CD14-positive monocyte (primary cell): Measurements from ENCODE around the gene NEO1. TPM values are rescaled to one million over a fixed set of nuclear protein-coding genes. Genes with fewer than 3 reads are reported as not detected.

ENCODE experiments used
- DNase-seq, 3 donors: peaks; one replicate each; pipeline ENCODE4 v3.0.0-alpha.2; 2011 to 2022
- H2AFZ ChIP-seq: 2 replicates; pipeline ENCODE4 v1.6.0; 2012; ENCODE audit warnings: mild to moderate bottlenecking, low read depth, low read length, inconsistent platforms; ENCODE audit not compliant: insufficient read depth, poor library complexity, severe bottlenecking
- H3K27ac ChIP-seq, 2 donors: 1 replicate in 1 of 2; 2 replicates in 1 of 2; pipeline ENCODE4 v1.5.1; 2012 to 2013; ENCODE audit warnings: low read length in 2 of 2, control low read depth in 1 of 2, inconsistent platforms in 1 of 2, low read depth in 1 of 2, mild to moderate bottlenecking in 1 of 2
- H3K27me3 ChIP-seq, 2 donors: one replicate each; pipeline versions ENCODE4 v1.6.0 to v1.6.1; 2011 to 2013; ENCODE audit warnings: low read length in 2 of 2; ENCODE audit not compliant: control insufficient read depth in 2 of 2, insufficient read depth in 2 of 2
- H3K36me3 ChIP-seq, 2 donors: replicated peaks in 1 of 2; 1 replicate in 1 of 2; 2 replicates in 1 of 2; pipeline versions ENCODE4 v1.5.1 to v1.6.1; 2012 to 2013; ENCODE audit warnings: low read length in 2 of 2, control low read depth in 1 of 2, inconsistent platforms in 1 of 2, mild to moderate bottlenecking in 1 of 2; ENCODE audit not compliant: insufficient read depth in 2 of 2, control insufficient read depth in 1 of 2
- H3K4me1 ChIP-seq, 2 donors: 1 replicate in 1 of 2; 2 replicates in 1 of 2; pipeline versions ENCODE4 v1.5.1 to v1.6.1; 2012 to 2013; ENCODE audit warnings: low read length in 2 of 2, control low read depth in 1 of 2, inconsistent platforms in 1 of 2, mild to moderate bottlenecking in 1 of 2, moderate library complexity in 1 of 2; ENCODE audit not compliant: insufficient read depth in 2 of 2, control insufficient read depth in 1 of 2
- H3K4me2 ChIP-seq: replicated peaks from 2 replicates; pipeline ENCODE3; 2012; ENCODE audit warnings: low read length, moderate library complexity, mild to moderate bottlenecking; ENCODE audit not compliant: poor library complexity, severe bottlenecking; ENCODE audit errors: extremely low read depth
- H3K4me3 ChIP-seq, 3 experiments: fragments of 200-600 bp in 1 of 3; sonication (generic) in 1 of 3; replicated peaks in 1 of 3; 1 replicate in 2 of 3; 2 replicates in 1 of 3; pipeline ENCODE4 v1.5.1; 2011 to 2013; ENCODE audit warnings: low read length in 3 of 3, mild to moderate bottlenecking in 3 of 3, control low read depth in 2 of 3, low read depth in 2 of 3, inconsistent platforms in 1 of 3, moderate library complexity in 1 of 3
- H3K79me2 ChIP-seq: 2 replicates; pipeline ENCODE4 v1.6.0; 2012; ENCODE audit warnings: mild to moderate bottlenecking, control low read depth, inconsistent platforms, low read length, moderate library complexity; ENCODE audit not compliant: insufficient read depth
- H3K9ac ChIP-seq: 2 replicates; pipeline ENCODE4 v1.6.0; 2017; ENCODE audit warnings: low read length, mild to moderate bottlenecking; ENCODE audit not compliant: insufficient read depth, poor library complexity, severe bottlenecking
- H3K9me3 ChIP-seq, 2 donors: replicated peaks in 1 of 2; 1 replicate in 1 of 2; 2 replicates in 1 of 2; pipeline versions ENCODE4 v1.5.1 to v1.6.1; 2012 to 2013; ENCODE audit warnings: low read length in 2 of 2, control low read depth in 1 of 2; ENCODE audit not compliant: control insufficient read depth in 1 of 2, insufficient read depth in 1 of 2
- H4K20me1 ChIP-seq: 2 replicates; pipeline ENCODE4 v1.6.0; 2012; ENCODE audit warnings: mild to moderate bottlenecking, low read length, control low read depth, moderate library complexity; ENCODE audit not compliant: insufficient read depth
- H3K27ac Mint-ChIP-seq, 7 donors: one replicate each; pipeline ENCODE4 v1.8.0; 2020; ENCODE audit warnings: mild to moderate bottlenecking in 7 of 7, mixed read lengths in 7 of 7, moderate library complexity in 6 of 7, inconsistent platforms in 2 of 7
- H3K27me3 Mint-ChIP-seq, 3 donors: one replicate each; pipeline ENCODE4 v1.8.0; 2021 to 2022; ENCODE audit warnings: low read depth in 3 of 3, mild to moderate bottlenecking in 3 of 3, mixed read lengths in 3 of 3, moderate library complexity in 3 of 3, inconsistent platforms in 1 of 3
- H3K36me3 Mint-ChIP-seq, 2 donors: one replicate each; pipeline ENCODE4 v1.8.0; 2020; ENCODE audit warnings: mixed read lengths in 2 of 2, inconsistent platforms in 1 of 2, mild to moderate bottlenecking in 1 of 2
- H3K4me1 Mint-ChIP-seq: one replicate; pipeline ENCODE4 v1.8.0; 2020; ENCODE audit warnings: mild to moderate bottlenecking, mixed read lengths
- H3K4me3 Mint-ChIP-seq, 2 donors: one replicate each; pipeline ENCODE4 v1.8.0; 2020; ENCODE audit warnings: mild to moderate bottlenecking in 2 of 2, mixed read lengths in 2 of 2, moderate library complexity in 1 of 2
- H3K9me3 Mint-ChIP-seq, 7 donors: one replicate each; pipeline ENCODE4 v1.8.0; 2020 to 2022; ENCODE audit warnings: mixed read lengths in 7 of 7, mild to moderate bottlenecking in 6 of 7, moderate library complexity in 6 of 7, inconsistent platforms in 2 of 7
- WGBS: methylation state at CpG from one replicate; pipeline ENCODE4 v1.1.5; 2013; ENCODE audit warnings: missing lambda C conversion rate; ENCODE audit not compliant: insufficient coverage; 5-methylcytosine and 5-hydroxymethylcytosine counted together
- intact Hi-C, 2 donors: fragments of 100-400 bp; cut with micrococcal nuclease; formaldehyde crosslinking; loops; one replicate each; pipeline versions ENCODE4 v1.15.0 to v1.15.1; 2023
- polyA plus RNA-seq, 3 donors: library from polyadenylated mRNA; depleted of rRNA in 1 of 3; unstranded in 2 of 3; stranded (reverse) in 1 of 3; fragments of 300-500 nt in 2 of 3; fragments of >200 nt in 1 of 3; fragmentation: Illumina TruSeq in 2 of 3; gene quantifications; 1 replicate in 2 of 3; 2 replicates in 1 of 3; pipeline ENCODE4 v1.2.3, GENCODE V29; 2012 to 2021
- TF ChIP-seq, protein P1 (sequence below): fragments of 200-600 bp; IDR thresholded peaks from one replicate; pipeline ENCODE4 v1.8.0; 2022; ENCODE audit warnings: antibody characterized with exemption, mild to moderate bottlenecking

NEO1 gene
- polyA plus RNA-seq, 3 donors: 0.03 to 0.06 TPM; not detected in 1

DNA sequence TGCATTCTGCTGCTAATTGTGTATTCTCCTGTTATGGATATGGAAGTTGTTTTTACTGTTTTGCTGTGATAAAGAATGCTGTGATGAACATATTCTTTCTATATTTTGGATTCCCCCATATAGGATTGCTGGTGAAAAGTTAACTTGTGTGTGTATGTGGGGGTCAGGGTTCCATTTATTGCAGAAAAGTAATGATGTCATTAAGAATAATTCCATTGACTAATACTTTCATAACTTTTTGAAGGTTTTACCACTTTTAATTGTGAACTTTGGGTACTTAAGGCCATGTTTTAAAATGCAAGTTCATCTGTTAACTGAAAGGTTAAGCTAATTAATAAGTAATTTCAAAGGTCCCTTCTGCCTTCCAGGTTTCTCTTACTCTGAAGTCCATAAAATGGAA is 6.2 kb downstream of the NEO1 start:
- H3K27me3 Mint-ChIP-seq: peaks cover 4 to 41% (median 17%) of the 10 kb centered on the region in 3 donors
- no peak overlapping the region for H3K4me3 ChIP-seq
- no peaks in the 10 kb centered on the region for H4K20me1 ChIP-seq
- H3K27ac ChIP-seq: no peak overlapping the region
- no peaks in the 10 kb centered on the region for H3K79me2 ChIP-seq
- no peaks in the 10 kb centered on the region for H3K36me3 Mint-ChIP-seq
- no peak overlapping the region for H3K4me3 Mint-ChIP-seq
- no peaks in the 10 kb centered on the region for H3K36me3 ChIP-seq
- H2AFZ ChIP-seq: no peak overlapping the region
- H3K4me1 Mint-ChIP-seq: no peaks in the 10 kb centered on the region
- TF ChIP-seq, protein P1, sequence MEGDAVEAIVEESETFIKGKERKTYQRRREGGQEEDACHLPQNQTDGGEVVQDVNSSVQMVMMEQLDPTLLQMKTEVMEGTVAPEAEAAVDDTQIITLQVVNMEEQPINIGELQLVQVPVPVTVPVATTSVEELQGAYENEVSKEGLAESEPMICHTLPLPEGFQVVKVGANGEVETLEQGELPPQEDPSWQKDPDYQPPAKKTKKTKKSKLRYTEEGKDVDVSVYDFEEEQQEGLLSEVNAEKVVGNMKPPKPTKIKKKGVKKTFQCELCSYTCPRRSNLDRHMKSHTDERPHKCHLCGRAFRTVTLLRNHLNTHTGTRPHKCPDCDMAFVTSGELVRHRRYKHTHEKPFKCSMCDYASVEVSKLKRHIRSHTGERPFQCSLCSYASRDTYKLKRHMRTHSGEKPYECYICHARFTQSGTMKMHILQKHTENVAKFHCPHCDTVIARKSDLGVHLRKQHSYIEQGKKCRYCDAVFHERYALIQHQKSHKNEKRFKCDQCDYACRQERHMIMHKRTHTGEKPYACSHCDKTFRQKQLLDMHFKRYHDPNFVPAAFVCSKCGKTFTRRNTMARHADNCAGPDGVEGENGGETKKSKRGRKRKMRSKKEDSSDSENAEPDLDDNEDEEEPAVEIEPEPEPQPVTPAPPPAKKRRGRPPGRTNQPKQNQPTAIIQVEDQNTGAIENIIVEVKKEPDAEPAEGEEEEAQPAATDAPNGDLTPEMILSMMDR: no peak
- peaks cover 0 to 18% of the 10 kb centered on the region in 2 donors for H3K9me3 ChIP-seq
- intact Hi-C loops: no loop called here
- no peaks in the 10 kb centered on the region for H3K4me1 ChIP-seq
- peaks cover 0 to 3% (median 0%) of the 10 kb centered on the region in 7 donors for H3K9me3 Mint-ChIP-seq
- no peak overlapping the region for H3K9ac ChIP-seq
- H3K4me2 ChIP-seq: no peak overlapping the region
- H3K27me3 ChIP-seq: peaks cover 67 to 89% of the 10 kb centered on the region in 2 donors
- no peak overlapping the region for H3K27ac Mint-ChIP-seq
- no peak for DNase-seq

DNA sequence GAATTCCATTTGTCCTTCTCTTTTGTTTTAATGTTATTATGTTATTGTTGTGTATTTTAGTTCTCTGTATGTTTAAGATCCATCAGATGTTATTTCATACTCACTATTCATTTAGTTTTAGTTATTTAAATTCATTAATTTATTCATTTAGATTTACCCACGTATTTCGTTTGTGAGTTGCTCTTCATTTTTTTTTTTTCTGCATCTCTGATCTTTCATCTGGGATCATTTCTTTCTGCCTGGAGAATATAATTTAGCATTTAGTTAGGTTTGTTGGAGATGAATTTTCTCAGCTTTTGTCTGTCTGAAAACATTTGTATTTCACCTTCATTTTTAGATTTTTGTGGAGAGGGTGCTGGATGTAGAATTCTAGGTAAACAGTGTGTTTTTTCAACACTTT is 12.9 kb downstream of the NEO1 start:
- peaks cover 0 to 2% (median 0%) of the 10 kb centered on the region in 7 donors for H3K9me3 Mint-ChIP-seq
- H3K36me3 Mint-ChIP-seq: no peaks in the 10 kb centered on the region
- no CpG with 5 or more reads among the region's 2 CpGs for WGBS
- H3K4me3 Mint-ChIP-seq: no peak overlapping the region
- Histone ChIP-seq H3K9me3 (no peaks in the 10 kb centered on the region), H3K36me3 (no peaks in the 10 kb centered on the region), H3K9ac (no peak overlapping the region), H2AFZ (no peak overlapping the region), H3K27ac (no peak overlapping the region), H3K4me2 (no peak overlapping the region), H4K20me1 (no peaks in the 10 kb centered on the region), H3K27me3 (peaks cover 21 to 41% of the 10 kb centered on the region in 2 donors), H3K4me1 (no peaks in the 10 kb centered on the region), H3K4me3 (no peak overlapping the region), H3K79me2 (no peaks in the 10 kb centered on the region)
- peaks cover 16 to 58% (median 34%) of the 10 kb centered on the region in 3 donors for H3K27me3 Mint-ChIP-seq
- no peaks in the 10 kb centered on the region for H3K4me1 Mint-ChIP-seq
- intact Hi-C loops: no loop called here
- no peak for DNase-seq
- H3K27ac Mint-ChIP-seq: no peak overlapping the region
- TF ChIP-seq, protein P1: no peak
